GM18511 (cell line): Measurements from ENCODE around the gene NUDCD3.

Experiments
- ATAC-seq: cut with Tn5 transposase; IDR thresholded peaks from one replicate; pipeline ENCODE4 v1.9.1; 2021; ENCODE audit warnings: mild to moderate bottlenecking, moderate library complexity; ENCODE audit not compliant: unreplicated experiment

The NUDCD3 gene

DNA sequence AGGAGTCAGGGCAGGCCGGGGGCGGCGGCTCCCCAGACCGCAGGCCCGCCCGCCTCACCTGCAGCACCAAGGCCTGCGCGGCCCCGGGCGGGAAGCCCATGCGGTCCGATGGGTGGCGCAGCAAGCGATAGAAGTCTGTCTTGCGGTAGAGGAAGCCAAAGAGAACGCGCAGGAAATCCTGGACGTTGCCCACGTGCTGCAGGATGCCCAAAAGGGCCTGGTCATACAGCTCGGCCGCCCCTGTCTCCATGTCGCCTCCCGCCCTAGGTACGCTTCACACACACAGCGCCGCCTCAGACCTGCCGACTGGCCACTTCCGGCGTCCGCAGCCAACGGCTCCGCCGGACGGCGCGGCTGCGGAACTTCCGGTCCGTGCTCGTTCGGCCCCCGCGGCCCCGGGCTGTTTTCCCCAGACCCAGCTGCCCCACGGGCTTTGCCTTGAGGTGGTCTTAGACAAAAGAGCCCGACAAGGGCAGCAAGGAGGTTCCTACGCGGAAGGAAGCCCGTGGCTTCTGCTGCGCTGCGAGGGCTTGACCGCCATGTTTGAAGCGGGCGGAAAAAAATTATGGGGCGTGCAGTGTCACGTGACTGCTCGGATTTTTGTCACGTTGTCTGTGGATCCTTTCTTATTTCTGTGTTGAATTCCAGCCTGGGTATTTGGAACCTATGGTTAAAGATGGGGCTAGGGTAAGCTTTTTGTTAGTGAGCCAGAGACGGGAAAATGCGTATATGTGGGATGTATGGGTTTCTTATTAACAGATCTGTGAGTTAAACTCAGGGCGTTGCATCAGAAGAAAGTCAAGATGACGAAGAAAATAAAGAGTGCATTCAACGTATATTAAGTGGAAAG, at the start of gene NUDCD3:
TSS of gene NUDCD3 (minus strand) at position 308 of the 850 bp plus-strand sequence. CDS start at position 250, 58 bp downstream.
- peak; percentile 95 for ATAC-seq

DNA sequence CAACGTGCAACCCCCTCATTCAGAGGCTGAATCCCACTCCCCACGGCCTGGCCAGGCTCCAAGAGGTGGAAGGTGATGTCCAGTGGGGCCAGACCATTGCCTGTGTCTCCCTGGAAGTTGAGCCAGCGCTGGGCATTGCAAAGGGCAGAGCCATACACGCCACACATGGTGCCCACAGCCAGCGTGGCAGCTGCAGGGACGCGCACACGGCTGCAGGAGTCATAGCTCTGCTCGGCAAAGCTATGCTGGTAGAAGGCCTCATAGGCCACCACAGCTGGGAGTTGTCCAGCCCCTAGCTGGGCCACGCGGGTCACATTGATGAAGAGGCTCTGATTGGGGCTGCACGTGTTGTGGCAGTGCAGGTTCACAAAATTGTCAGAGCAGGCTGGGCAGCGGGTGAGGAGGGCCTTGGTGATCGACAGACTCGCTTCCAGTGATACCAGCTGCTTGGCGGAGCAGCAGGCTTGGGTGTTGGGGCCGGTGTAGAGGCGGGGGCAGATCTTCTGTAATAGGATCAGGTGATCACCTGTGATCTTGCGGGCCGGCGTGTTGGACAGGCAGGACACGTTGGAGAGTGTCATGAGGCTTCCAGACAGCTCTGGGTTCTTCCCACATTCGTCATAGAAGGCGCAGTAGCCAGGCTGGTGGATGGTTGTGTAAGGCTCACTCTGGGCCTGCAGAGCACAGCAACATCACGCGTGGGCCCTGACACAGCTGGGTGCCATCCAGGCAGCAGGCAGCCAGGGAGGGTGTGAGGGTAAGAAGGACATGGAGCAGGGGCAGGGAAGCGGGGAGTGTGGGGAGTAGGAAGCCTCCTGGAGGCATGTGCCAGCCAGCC, 49.4 kb upstream of the NUDCD3 start:
- ATAC-seq, result no peak

DNA sequence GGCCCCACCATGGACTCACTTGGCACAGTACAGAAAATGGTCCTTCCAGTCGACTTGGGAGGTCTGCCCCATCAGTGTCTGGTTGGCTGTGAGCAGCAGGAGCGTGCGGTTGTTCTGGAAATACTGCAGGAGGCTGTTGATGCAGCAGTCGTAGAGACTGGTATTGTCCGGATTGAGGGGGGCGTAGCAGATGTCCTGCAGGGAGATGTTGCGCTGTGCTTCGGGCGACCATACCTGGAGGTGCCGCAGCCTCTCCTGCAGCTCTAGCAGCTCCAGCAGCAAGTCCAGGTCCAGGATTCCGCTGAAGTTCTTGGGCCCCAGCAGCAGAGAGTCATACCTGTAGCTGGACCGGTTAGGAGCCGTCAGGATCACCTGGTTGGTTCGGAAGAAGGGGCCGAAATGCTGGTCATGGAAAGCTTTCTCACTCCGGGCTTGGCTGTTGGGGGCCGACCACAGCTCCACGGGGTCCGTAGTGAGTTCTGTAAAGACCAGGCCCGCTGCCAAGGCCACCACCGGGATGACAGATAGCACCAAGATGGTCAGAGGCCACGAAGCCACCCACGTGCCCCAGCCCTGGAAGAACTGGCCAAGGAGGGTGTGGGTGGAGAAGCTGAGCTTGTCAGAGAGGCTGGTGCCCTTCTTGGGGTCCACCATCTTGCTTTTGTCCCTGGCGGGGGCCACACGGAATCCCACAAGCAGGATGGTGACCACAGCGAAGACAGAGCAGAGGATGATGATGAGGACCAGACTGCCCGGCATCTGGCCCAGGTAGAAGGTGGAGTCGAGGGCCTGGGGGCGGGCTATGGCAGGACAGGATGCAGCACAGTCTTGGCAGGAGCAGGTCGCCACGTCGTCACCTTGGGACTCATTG, 48.6 kb upstream of the NUDCD3 start:
- ATAC-seq, result no peak

DNA sequence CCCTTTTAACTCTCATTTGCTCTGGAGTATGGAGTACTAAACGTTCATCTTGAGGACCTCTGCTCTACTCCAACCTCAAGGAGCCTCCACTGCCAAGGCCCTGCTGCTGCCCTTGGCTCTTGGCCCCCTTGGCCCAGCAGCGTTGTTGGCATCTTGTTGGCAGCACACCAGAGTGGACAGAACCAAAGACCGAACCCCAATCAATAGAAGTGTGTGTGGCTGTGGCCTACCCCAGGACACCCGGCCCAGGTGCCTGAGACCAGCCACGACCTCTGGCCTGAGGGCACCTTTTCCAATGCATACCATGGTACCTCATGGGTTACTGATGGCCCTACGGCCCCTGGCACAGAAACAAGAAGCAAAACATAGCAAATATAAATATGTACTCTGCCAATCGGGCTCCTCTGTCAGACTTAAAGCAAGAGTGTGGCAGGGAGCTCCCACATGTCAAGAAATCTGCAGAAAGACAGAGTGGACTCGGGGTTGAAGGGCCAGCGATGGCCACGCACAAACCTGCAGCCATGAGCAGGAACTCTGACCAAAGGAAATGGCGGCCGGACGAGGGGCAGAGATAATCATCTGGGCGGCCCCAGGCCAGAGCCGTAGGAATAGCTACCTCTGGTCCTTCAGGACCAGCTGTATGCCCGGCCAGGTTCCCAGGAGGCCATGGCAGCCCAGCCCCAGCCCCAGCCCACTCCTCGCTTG, 47.8 kb upstream of the NUDCD3 start:
- ATAC-seq, result no peak

DNA sequence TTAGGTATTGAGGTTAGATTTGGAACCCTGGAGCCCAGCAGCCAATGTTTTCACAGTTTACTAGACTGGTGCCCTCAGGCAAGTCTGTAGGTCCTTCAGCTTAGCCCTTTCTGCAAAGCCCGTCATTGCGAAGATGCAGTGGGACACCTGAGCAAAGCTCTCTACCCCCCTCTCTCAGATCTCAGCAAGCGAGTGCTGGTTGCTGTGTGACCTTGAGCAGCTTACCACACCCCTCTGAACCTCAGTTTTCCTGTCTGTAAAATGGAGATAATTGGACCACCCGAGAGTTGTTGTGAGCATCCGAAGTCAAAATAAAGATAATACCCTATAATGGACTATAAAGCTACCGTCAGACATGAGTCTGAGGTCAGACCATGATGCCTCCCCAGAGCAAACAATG, 47.0 kb upstream of the NUDCD3 start:
- ATAC-seq, result no peak

DNA sequence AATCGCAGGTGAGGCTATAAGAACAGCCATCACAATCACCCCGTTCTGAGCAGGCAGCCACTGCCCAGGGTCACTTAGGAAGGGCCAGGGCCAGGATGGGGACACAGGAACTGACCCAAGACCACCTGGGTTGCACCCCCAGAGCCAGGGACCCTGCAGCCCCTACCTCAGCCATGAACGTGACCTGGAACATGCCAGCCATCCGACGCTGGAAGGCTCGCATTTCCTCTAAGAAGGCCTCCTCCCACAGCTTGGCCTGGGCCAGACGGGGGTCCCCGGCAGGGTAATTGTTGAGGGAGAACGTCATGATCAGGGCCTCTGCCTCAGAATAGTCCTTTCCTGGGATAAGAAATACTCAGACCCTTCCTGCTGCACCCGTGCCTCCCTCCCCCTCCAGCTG, 45.6 kb upstream of the NUDCD3 start:
- ATAC-seq, result no peak

DNA sequence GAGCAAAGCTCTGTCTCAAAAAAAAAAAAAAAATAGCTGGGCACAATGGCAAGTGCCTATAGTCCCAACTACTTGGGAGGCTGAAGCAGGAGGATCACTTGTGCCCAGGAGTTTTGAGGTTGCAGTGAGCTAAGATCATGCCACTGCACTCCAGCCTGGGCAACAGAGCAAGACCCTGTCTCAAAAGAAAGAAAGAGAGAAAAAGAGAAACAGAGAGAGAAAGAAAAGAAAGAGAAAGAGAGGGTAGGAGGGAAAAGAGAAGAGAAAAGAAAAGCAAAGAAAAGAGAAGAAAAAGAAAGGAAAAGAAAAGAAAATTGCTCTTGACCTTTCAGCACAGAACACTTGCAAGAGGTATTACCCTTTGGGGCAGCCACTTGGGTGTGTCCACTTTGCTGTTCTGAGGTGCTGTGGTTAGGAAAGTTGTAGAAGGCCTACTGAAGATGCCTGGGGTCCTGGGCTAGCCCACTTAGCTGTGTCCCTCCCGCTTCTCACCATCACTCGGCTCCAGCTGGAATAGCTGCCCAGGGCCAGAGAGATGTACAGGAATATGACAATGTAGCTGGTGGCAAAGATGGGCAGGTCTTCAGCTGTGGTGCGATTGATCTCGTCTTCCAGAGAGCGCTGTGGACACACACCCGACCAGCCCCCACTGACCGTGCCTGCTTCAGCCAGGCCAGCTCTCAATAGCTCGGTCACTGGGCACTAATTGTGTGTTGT, 45.0 kb upstream of the NUDCD3 start:
- no peak for ATAC-seq

DNA sequence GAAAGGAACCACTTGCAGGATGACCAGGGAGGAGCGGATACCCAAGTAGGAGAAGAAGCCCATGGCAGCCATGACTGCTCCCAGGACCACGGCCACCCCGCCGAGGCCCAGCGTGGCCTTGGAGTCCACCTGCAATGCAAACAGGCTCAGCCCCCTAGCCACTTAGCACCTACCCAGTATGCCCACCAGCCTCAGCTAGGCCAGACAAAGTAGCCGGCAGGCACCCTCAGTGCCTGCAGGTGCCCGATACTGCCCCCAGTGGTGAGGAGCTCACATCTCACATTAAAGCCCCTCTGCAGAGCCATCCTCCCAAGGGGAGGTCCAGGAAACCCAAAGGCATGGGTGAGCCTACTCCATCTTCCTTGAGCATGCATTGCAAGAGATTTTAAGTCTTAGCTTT, 44.0 kb upstream of the NUDCD3 start:
- ATAC-seq, result peak; percentile 61

DNA sequence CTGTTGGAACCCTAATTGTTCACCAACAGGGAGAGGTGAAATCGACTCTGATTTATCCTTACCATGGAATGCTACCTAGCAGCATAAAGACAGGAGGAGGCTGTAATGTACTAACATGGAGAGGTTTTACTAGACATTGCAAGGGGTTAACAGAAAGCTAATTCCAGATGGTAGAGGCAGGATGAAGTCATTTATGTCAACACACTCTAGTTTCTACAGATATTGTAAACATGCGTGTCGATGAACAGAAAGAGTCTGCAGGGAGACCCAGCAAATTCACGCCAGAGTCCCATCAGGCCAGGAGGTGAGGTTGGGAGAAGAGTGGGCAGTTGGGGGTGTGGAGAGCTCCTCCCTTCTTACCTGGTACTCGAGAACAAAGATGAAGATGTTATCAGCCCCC, 43.6 kb upstream of the NUDCD3 start:
- ATAC-seq, result no peak

DNA sequence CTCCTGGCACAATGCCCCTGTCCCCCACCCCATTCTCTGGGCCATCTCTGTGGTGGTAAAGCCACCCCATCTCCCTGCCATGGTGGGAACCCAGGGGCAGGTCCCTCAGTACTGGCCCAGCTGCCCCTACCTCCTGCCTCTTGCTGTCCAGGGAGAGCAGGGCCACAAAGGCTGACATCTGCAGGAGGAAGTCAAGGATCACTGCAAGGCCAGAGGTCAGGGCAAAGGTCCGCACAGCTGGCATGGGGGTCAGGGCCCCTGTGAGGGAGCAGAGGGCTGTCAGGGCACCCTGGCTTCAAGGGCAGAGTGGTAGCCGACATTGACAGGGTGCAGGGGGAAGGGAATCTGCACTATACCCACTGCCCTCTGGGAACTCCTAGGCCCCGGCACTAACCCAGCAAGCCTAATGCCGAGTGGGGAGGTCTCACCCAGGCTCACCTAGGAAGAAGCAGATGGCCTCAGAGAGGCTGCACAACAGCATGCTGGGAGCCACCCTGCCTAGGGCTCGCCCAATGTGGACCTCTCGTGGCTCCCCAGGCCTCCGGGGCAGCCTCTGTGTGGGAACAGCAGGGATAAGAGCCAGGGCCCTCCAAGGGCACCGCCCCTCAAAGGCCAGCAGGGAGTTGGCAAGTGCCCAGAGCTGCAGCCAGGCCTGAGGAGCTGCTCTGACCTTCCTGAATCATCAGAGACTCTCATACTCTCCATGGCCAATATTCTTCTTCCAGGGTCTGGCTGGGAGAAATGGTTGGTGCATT, 43.0 kb upstream of the NUDCD3 start:
- no peak for ATAC-seq

DNA sequence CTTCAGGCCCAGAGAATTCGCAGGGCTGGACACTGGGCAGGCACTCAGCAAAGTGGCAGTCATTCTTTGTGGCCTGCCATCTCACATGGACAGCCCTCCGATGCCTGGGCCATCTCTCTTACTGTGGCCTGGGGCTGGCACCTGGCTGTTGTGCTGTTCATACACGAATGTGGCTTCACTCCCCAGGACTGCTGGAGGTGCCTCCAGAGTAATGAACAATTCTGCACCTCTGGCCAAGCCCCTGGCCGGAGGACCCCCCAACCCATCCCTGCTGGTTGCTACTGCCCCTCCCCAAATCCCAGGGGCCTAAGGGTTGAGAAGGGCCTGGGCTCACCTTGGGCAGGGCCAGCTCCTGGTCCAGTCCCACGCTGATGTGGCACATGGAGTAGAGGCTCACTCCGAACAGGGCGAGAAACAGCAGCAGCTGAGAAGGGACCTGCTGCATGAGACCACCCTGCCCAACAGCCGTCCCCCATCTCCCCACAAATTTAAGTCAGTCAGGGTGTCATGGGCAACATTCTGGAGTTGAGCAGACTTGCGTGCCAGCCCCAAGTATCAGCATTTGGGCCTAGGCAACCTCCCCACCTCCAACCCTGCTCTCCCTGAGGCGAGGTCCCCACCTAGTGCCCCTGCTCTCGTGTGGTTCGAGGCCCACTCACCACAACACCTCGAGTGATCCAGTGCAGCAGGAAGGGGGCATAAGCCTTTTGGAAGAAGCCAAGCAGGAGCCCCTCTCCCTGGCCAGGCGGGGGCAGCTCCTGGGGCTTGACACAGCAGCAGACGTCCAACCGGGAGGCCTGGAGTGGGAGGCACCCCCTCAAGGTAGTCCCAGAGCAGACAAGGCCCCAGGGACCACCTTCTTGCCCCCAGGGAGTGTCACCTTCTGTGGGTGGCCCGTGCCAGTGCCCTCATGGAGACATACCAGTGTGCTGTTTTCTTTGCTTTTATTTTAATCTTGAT, 41.2 kb upstream of the NUDCD3 start:
- ATAC-seq, result no peak

DNA sequence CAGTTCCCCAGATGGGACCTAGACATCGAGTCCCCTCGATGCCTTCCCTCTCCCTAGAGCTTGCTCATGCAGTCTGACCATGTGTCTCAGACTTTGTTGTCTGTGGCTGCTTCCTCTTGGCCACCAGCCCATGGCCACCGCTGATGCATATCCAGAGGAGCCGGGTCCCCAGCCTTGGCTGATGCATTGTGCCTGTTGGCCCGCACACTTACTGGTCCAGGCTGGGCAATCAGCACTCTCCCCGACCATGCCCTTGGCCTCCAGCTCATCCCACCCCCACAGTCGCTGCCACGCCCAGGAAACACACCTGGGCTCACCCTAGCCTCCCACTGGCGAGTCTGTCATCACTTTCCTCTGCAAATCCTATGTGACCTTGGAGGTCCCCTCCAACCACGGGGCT, 40.5 kb upstream of the NUDCD3 start:
- ATAC-seq, result no peak

DNA sequence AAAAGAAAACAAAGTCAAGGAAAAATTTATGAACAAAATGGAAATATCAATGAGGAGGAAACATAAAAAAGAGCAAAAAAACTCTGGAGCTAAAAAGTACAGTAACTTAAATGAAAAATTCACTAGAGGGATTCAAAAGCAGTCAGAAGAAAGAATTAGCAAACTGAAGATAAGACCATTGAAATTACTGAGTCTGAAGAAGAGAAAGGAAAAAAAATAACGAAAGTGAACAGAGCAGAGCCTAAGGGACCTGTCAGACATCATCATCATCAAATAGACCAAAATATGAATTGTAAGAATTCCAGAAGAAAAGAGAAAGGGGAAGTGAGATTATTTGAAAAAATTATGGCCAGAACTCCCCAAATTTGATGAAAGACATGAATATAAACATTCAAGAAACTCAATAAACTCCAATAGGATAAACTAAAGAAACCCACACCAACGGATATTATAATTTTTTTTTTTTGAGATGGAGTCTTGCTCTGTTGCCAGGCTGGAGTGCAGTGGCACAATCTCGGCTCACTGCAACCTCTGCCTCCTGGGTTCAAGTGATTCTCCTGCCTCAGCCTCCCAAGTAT, 34.4 kb upstream of the NUDCD3 start:
- no peak for ATAC-seq

DNA sequence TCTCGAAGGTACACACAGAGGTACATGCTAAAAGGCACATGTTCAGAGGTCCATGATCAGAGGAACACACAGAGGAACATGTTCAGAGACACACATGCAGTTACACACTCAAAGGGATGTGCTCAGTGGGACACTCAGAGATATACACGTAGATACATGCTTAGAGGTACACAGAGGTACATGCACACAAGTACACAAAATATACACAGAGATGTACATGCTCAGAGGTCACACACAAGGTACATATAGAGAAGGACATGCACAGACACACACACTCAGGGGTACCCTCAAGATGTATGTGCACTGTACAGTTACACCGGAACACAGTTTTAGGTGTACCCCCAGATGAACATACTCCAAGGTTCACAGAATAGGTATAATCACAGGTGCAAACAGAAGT, 31.9 kb upstream of the NUDCD3 start:
- no peak for ATAC-seq

DNA sequence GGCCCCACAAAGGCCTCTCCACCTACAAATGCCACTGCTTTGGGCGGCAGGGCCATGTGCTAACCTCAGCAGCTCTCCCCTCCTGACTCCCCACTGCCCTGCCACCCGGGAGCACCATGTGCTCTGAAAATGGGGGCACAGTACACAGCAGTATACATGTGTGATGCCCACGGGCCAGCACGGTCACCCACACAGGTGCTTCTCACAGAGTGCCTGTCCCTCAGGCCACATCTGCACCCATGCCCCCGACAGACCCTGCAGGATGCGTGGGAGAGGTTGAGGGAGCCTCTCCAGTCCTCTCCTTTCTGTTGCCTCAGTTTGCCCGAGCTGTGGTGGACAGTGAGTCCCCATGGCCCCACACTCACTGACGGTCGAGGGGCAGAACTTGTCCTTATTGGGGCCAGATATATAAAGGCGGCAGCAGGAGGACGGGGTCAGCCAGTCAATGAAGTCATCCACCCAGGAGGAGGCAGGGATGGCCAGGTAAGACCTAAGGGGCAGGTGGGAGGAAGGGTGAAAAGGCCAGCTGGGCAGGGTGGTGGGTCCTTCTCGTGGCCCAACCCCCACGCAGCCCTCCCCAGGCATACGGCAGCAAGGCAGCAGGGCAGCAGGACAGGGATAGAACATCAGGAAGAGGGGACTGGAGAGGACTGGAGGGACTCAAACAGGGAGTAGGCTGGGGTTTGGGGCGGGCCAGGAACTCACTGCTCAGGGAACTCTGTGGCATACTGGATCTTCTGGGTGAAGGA, 31.1 kb upstream of the NUDCD3 start:
- no peak for ATAC-seq

DNA sequence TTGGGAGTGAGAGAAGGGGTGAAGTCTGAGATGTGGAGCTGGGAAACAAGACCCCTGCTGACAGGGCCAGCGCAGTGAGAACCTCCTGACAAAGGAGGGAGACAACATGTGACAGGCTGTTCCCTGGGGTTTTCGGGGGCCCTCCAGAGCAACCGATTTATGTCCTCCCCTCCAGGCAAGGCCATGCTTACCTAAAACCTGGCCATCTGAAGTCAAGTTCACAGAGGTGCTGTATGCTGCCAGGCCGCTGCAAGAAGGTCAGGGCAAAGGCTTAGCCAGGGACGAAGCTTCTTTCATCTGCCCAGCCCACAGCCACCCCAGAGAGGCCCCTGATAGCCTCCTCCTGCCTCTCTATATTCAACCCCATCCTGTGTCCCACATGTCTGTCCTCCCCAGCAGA, 30.1 kb upstream of the NUDCD3 start:
- no peak for ATAC-seq

DNA sequence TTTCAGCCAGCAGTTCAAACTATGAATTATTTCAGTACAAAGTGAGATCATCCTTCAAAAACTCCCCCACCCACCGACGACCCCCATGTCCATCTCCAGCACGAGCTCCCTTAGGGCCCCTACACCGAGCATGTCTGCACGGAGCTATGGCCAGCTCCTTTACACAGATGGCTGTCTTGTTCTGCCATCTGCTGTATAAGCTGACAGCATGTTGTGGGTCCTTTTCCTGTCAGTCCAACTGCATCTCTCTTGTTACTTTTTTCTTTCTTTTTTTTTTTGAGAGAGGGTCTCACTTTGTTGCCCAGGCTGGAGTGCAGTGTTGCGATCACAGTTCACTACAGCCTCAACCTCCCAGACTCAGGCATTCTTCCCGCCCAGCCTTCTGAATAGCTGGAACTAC, 29.1 kb upstream of the NUDCD3 start:
- ATAC-seq, result no peak
